Smooth muscle cell (in vitro differentiated cells): Measurements from ENCODE around the gene CSF1. TPM values are rescaled to one million over a fixed set of nuclear protein-coding genes. Genes with fewer than 3 reads are reported as not detected.

Experiments
- DNase-seq: peaks from one replicate; lab custom pipeline; 2025; ENCODE audit not compliant: unreplicated experiment; lab: John Stamatoyannopoulos, UW
- H2AFZ ChIP-seq: fragments of 200-600 bp; sonication (generic); 2 replicates; pipeline ENCODE4 v1.6.0; 2016; ENCODE audit warnings: antibody characterized with exemption, low read depth, mild to moderate bottlenecking
- H3F3A ChIP-seq: fragments of 200-600 bp; sonication (generic); 2 replicates; pipeline ENCODE4 v1.6.0; 2017; ENCODE audit warnings: antibody characterized with exemption, low read depth
- H3K27ac ChIP-seq: fragments of 200-600 bp; sonication (generic); 2 replicates; pipeline ENCODE4 v1.5.1; 2016; ENCODE audit warnings: low read depth, mild to moderate bottlenecking
- H3K27me3 ChIP-seq: fragments of 200-600 bp; sonication (generic); 2 replicates; pipeline ENCODE4 v1.6.1; 2016; ENCODE audit warnings: low read depth, mild to moderate bottlenecking
- H3K36me3 ChIP-seq: fragments of 200-600 bp; sonication (generic); 2 replicates; pipeline ENCODE4 v1.5.1; 2016; ENCODE audit warnings: low read depth
- H3K4me1 ChIP-seq: fragments of 200-600 bp; sonication (generic); 2 replicates; pipeline ENCODE4 v1.5.1; 2016; ENCODE audit warnings: low read depth
- H3K4me2 ChIP-seq: fragments of 200-600 bp; sonication (generic); 2 replicates; pipeline ENCODE4 v1.6.0; 2016; ENCODE audit warnings: mild to moderate bottlenecking
- H3K4me3 ChIP-seq: fragments of 200-600 bp; sonication (generic); 2 replicates; pipeline ENCODE4 v1.5.1; 2016; ENCODE audit warnings: mild to moderate bottlenecking
- H3K79me2 ChIP-seq: fragments of 200-600 bp; sonication (generic); 2 replicates; pipeline ENCODE4 v1.6.0; 2016; ENCODE audit warnings: low read depth, mild to moderate bottlenecking
- H3K9ac ChIP-seq: fragments of 200-600 bp; sonication (generic); 2 replicates; pipeline ENCODE4 v1.6.0; 2016; ENCODE audit warnings: low read depth
- H3K9me3 ChIP-seq: fragments of 200-600 bp; sonication (generic); replicated peaks from 2 replicates; pipeline ENCODE4 v1.5.1; 2016; ENCODE audit warnings: low read depth
- H4K20me1 ChIP-seq: fragments of 200-600 bp; sonication (generic); 2 replicates; pipeline ENCODE4 v1.6.0; 2016; ENCODE audit warnings: low read depth
- CTCF ChIP-seq: fragments of 200-600 bp; sonication (generic); IDR thresholded peaks from 2 replicates; pipeline ENCODE4 v1.5.1; 2017; ENCODE audit warnings: borderline replicate concordance, mild to moderate bottlenecking, antibody characterized with exemption; ENCODE audit not compliant: insufficient read depth, poor library complexity, severe bottlenecking
- WGBS: methylation state at CpG from one replicate; pipeline ENCODE4 v1.1.7; 2016; ENCODE audit warnings: low lambda C conversion rate; 5-methylcytosine and 5-hydroxymethylcytosine counted together
- polyA plus RNA-seq: library from polyadenylated mRNA; unstranded; fragments of >200 nt; fragmentation: Nextera tagmentation; extraction: Ambion mirVana; gene quantifications from 2 replicates; pipeline ENCODE4 v1.2.1, GENCODE V29; 2016
- total RNA-seq: library from RNA; depleted of rRNA; stranded (reverse); fragments of >200 nt; gene quantifications from 2 replicates; pipeline ENCODE4 v1.2.3, GENCODE V29; 2014

CSF1 gene
- total and polyA plus RNA-seq, 2 experiments from 2014 or later, result 22.4 to 30.9 TPM

- H3K9ac ChIP-seq, result no peak overlapping the region
- no peak overlapping the region for H3K27ac ChIP-seq
- no peaks in the 10 kb centered on the region for H3K9me3 ChIP-seq
- no peaks in the 10 kb centered on the region for H3F3A ChIP-seq
- H3K4me1 ChIP-seq, result peaks cover 21% of the 10 kb centered on the region
- TF ChIP-seq CTCF, result no peak
- DNase-seq, result no peak
- 99% methylated on average over 10 of the region's 10 CpGs for WGBS
- no peaks in the 10 kb centered on the region for H3K27me3 ChIP-seq
- no peak overlapping the region for H3K4me2 ChIP-seq
- no peaks in the 10 kb centered on the region for H3K36me3 ChIP-seq
- no peaks in the 10 kb centered on the region for H3K79me2 ChIP-seq
- H2AFZ ChIP-seq, result no peak overlapping the region
- H3K4me3 ChIP-seq, result no peak overlapping the region
- H4K20me1 ChIP-seq, result no peaks in the 10 kb centered on the region
Observed at GRCh38 chr1:109879881-109880525, 30.6 kb upstream of the CSF1 start.

DNA sequence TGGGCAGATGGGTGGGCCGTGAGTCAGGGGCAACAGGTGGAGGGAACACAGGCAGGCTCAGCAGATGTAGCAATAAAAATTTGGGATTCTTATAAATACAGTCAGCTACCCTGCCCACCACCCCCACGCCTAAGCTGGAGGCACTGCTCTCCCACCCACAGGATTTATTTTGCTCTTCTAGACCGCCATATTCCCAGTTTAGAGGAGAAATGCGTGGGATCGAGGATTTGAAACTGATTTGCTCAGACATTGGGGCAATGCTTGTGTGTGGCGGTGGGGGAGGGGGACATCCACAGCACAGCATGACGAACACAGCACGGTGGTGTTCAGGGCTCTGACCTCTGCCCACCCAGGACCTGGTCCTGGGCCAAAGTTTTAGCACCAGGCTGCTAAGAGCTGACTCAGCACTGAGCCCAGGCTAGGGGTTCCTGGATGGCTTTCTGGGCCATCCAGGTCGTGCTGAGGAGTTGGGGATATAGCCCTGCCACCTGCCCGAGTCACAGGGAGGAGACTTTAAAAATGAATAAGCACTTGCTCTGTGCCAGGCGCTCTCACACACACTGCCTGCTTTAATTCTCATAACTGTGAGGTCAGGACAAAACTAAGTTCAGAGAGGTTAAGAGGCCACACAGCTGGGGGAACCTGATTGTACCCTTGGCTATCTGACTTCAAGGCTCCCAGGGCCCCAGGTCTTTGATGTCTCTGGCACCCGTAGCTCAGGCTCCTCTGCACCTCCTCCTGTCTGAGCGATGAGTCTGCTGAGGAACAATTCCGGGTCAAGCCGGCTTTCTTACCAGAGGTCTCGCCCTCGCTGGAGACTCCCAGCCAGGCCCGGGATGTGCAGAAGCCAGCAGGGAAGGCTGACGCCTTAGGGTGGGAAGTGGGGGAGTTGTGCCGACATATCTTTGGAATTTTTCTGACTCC lies 29.4 kb upstream of the CSF1 start:
- Histone ChIP-seq H3K4me1 (peaks cover 21% of the 10 kb centered on the region), H3K9me3 (no peaks in the 10 kb centered on the region), H2AFZ (no peak overlapping the region), H3K9ac (no peak overlapping the region), H3K36me3 (no peaks in the 10 kb centered on the region), H3K27me3 (no peaks in the 10 kb centered on the region), H3K27ac (no peak overlapping the region), H3K4me3 (no peak overlapping the region), H3K4me2 (no peak overlapping the region), H3K79me2 (no peaks in the 10 kb centered on the region), H3F3A (no peaks in the 10 kb centered on the region), H4K20me1 (no peaks in the 10 kb centered on the region)
- no peak for TF ChIP-seq CTCF
- WGBS, result 80% methylated on average over 20 of the region's 20 CpGs
- no peak for DNase-seq

GRCh38 chr1:109881906-109882287 lies 28.8 kb upstream of the CSF1 start:
- no peak overlapping the region for H3K9ac ChIP-seq
- H3K36me3 ChIP-seq, result no peaks in the 10 kb centered on the region
- H3K4me2 ChIP-seq, result no peak overlapping the region
- no peaks in the 10 kb centered on the region for H3K9me3 ChIP-seq
- no peaks in the 10 kb centered on the region for H3K79me2 ChIP-seq
- no peak for DNase-seq
- H3F3A ChIP-seq, result no peaks in the 10 kb centered on the region
- no peak overlapping the region for H3K27ac ChIP-seq
- TF ChIP-seq CTCF, result no peak
- H4K20me1 ChIP-seq, result no peaks in the 10 kb centered on the region
- no peak overlapping the region for H3K4me3 ChIP-seq
- H2AFZ ChIP-seq, result no peak overlapping the region
- H3K27me3 ChIP-seq, result no peaks in the 10 kb centered on the region
- peaks cover 14% of the 10 kb centered on the region for H3K4me1 ChIP-seq
- WGBS, result 96% methylated on average over 4 of the region's 4 CpGs
